Tibial nerve (tissue), 4 donors: ENCODE measurements around the gene LECT2. TPM values are rescaled to one million over a fixed set of nuclear protein-coding genes. Genes with fewer than 3 reads are reported as not detected.

ENCODE experiments used
- DNase-seq, 2 donors: peaks; one replicate each; pipeline ENCODE4 v3.0.0-alpha.2; 2019; ENCODE audit warnings: low spot score in 2 of 2
- H3K27ac ChIP-seq, 4 donors: fragments of 200-600 bp; sonication (generic) in 3 of 4; one replicate each; pipeline ENCODE4 v1.5.1; 2017 to 2019; ENCODE audit warnings: mild to moderate bottlenecking in 1 of 4
- H3K27me3 ChIP-seq, 2 donors: fragments of 200-600 bp; sonication (generic) in 1 of 2; one replicate each; pipeline versions ENCODE4 v1.5.1 to v1.6.0; 2017 to 2019
- H3K36me3 ChIP-seq, 3 donors: fragments of 200-600 bp; sonication (generic); one replicate each; pipeline ENCODE4 v1.5.1; 2018 to 2019
- H3K4me1 ChIP-seq, 4 donors: fragments of 200-600 bp; sonication (generic) in 3 of 4; one replicate each; pipeline ENCODE4 v1.5.1; 2017 to 2019
- H3K4me3 ChIP-seq, 4 donors: fragments of 200-600 bp; sonication (generic) in 3 of 4; one replicate each; pipeline ENCODE4 v1.5.1; 2017 to 2019; ENCODE audit warnings: mild to moderate bottlenecking in 1 of 4, moderate library complexity in 1 of 4
- H3K9me3 ChIP-seq, 4 donors: fragments of 200-600 bp; sonication (generic) in 3 of 4; one replicate each; pipeline ENCODE4 v1.5.1; 2017 to 2019
- CTCF ChIP-seq, 5 experiments: fragments of 200-600 bp in 3 of 5; fragments of 450-650 bp in 2 of 5; sonication (generic) in 3 of 5; IDR thresholded peaks; one replicate each; pipeline ENCODE4 v1.5.1; 2016 to 2019; ENCODE audit warnings: antibody characterized with exemption in 5 of 5, mild to moderate bottlenecking in 3 of 5, moderate library complexity in 2 of 5
- EP300 ChIP-seq, 2 donors: sonication (generic); formaldehyde crosslinking; IDR thresholded peaks; one replicate each; pipeline ENCODE4 v1.6.1; 2017; ENCODE audit warnings: antibody characterized with exemption in 2 of 2, mild to moderate bottlenecking in 1 of 2
- POLR2A ChIP-seq, 2 donors: fragments of 450-650 bp; IDR thresholded peaks; one replicate each; pipeline ENCODE4 v1.6.1; 2017; ENCODE audit warnings: antibody characterized with exemption in 2 of 2, mild to moderate bottlenecking in 2 of 2, moderate library complexity in 2 of 2
- WGBS, 2 donors: methylation state at CpG; one replicate each; pipeline ENCODE4 v1.1.5; 2018; 5-methylcytosine and 5-hydroxymethylcytosine counted together
- total RNA-seq, 4 donors: library from RNA; depleted of rRNA; stranded (reverse); fragments of >200 nt; gene quantifications; one replicate each; pipeline ENCODE4 v1.1.0, GENCODE V29; 2016

Gene LECT2
- total RNA-seq, 4 donors from 2014 or later: not detected

DNA sequence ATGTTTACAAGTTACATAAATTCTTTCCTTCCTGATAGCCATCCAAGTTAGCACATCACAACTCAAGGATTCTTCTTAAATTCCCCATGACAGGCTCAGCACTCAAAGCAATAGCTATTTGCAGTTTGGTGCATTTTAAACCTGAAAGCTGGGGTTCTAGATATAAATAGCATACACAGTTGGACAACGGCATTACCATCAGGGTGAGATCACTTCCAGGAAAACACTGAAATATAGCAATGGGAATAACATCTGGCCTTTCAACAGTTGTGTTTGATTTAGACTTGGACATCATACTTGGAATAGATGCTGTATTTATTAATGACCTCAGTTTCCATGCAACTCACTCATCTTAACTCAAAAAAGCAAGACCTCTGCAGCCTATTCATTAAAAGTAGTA, 24.7 kb upstream of the LECT2 start:
- Histone ChIP-seq H3K36me3 (no peaks in the 10 kb centered on the region), H3K4me3 (no peak overlapping the region), H3K9me3 (no peaks in the 10 kb centered on the region), H3K27ac (no peak overlapping the region), H3K4me1 (peaks cover 0 to 14% (median 3%) of the 10 kb centered on the region in 4 donors), H3K27me3 (no peaks in the 10 kb centered on the region)
- 0 to 11% methylated on average over 1 of the region's 1 CpG for WGBS, 2 donors
- DNase-seq: no peak
- TF ChIP-seq POLR2A (IDR thresholded peaks at IDR 0.05): no peak
- peak in 1 of 2 donors; percentile 70 for TF ChIP-seq EP300 (IDR thresholded peaks at IDR 0.05)

DNA sequence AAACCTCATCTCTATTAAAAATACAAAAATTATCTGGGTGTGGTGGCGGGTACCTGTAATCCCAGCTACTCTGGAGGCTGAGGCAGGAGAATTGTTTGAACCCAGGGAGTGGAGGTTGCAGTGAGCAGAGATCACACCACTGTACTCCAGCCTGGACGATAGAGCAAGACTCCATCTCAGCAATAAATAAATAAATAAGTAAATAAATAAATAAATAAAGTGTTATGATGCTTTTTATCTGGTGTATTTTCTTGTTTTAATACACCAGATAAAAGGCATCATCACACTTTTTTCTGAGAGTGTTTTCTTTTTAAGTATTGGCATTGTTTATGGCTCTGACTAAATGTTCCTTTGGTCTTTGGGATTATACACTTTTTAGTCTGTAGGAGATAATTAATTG, 24.2 kb upstream of the LECT2 start:
- no peak overlapping the region for H3K4me3 ChIP-seq
- TF ChIP-seq CTCF (IDR thresholded peaks at IDR 0.05): no peak
- no peak for TF ChIP-seq POLR2A (IDR thresholded peaks at IDR 0.05)
- no peak for TF ChIP-seq EP300 (IDR thresholded peaks at IDR 0.05)
- peaks cover 0 to 19% (median 5%) of the 10 kb centered on the region in 4 donors for H3K4me1 ChIP-seq
- DNase-seq: no peak
- H3K27ac ChIP-seq: no peak overlapping the region
- H3K36me3 ChIP-seq: no peaks in the 10 kb centered on the region
- H3K27me3 ChIP-seq: no peaks in the 10 kb centered on the region
- WGBS, 2 donors: 93 to 95% methylated on average over 2 of the region's 2 CpGs
- H3K9me3 ChIP-seq: no peaks in the 10 kb centered on the region

- 90 to 95% methylated on average over 4 of the region's 4 CpGs for WGBS, 2 donors
- Histone ChIP-seq H3K4me3 (no peak overlapping the region), H3K27ac (no peak overlapping the region)
Observed at GRCh38 chr5:135978212-135978631, 23.4 kb upstream of the LECT2 start.

GRCh38 chr5:135977375-135977928, 22.7 kb upstream of the LECT2 start:
- DNase-seq: peak in 1 of 2 donors; percentile 32
- no peaks in the 10 kb centered on the region for H3K27me3 ChIP-seq
- whole genome bisulfite sequencing, 2 donors: 51 to 57% methylated on average over 17 of the region's 17 CpGs

More at GRCh38 chr5:135978212-135978631, 23.4 kb upstream of the LECT2 start:
- no peak for DNase-seq
- Histone ChIP-seq H3K4me1 (peaks cover 0 to 24% (median 7%) of the 10 kb centered on the region in 4 donors), H3K9me3 (no peaks in the 10 kb centered on the region), H3K36me3 (no peaks in the 10 kb centered on the region), H3K27me3 (no peaks in the 10 kb centered on the region)
- TF ChIP-seq CTCF (IDR thresholded peaks at IDR 0.05): no peak

DNA sequence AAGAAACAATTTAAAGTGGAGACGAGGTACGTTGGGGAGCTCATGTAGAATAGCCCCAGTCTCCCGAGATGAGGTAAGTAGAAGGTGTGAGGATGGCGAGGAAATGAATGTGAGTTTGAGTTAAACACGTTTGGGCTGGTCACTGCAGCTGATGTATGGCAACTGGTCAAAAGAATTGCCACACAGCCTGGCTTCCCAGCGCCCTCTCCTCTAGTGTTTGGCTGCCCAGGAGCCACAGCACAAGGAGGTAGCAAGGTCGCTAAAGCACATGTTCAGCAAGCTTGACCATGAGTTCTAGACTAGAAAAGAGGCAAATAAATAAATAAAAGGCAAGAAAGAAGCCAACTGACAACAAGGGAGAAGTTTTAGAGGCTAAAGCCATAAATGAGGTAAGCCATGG, 21.4 kb upstream of the LECT2 start:
- Histone ChIP-seq H3K4me1 (peaks cover 0 to 24% (median 7%) of the 10 kb centered on the region in 4 donors), H3K27me3 (peaks cover 0 to 2% of the 10 kb centered on the region in 2 donors), H3K4me3 (no peak overlapping the region), H3K9me3 (peaks cover 0 to 4% (median 0%) of the 10 kb centered on the region in 4 donors), H3K27ac (peak overlapping the region in 1 of 4 donors; percentile 36), H3K36me3 (no peaks in the 10 kb centered on the region)
- TF ChIP-seq EP300 (IDR thresholded peaks at IDR 0.05) (no peak), CTCF (IDR thresholded peaks at IDR 0.05) (no peak), POLR2A (IDR thresholded peaks at IDR 0.05) (no peak)
- 92% methylated on average over 7 of the region's 7 CpGs for WGBS, 2 donors
- no peak for DNase-seq

More at GRCh38 chr5:135977375-135977928, 22.7 kb upstream of the LECT2 start:
- no peak overlapping the region for H3K27ac ChIP-seq
- no peak overlapping the region for H3K4me3 ChIP-seq
- TF ChIP-seq EP300 (IDR thresholded peaks at IDR 0.05): peak in 1 of 2 donors; percentile 55
- TF ChIP-seq CTCF (IDR thresholded peaks at IDR 0.05): peak; percentile 12 to 62 (median 38)
- no peak for TF ChIP-seq POLR2A (IDR thresholded peaks at IDR 0.05)
- no peaks in the 10 kb centered on the region for H3K36me3 ChIP-seq
- H3K4me1 ChIP-seq: peaks cover 0 to 24% (median 7%) of the 10 kb centered on the region in 4 donors
- H3K9me3 ChIP-seq: no peaks in the 10 kb centered on the region
